ENCODE data around the gene LTB4R2. TPM values are rescaled to one million over a fixed set of nuclear protein-coding genes. Genes with fewer than 3 reads are reported as not detected.

The LTB4R2 gene
- total RNA-seq, 4 donors from 2014 or later: 4.4 to 81.5 (median 7.1) TPM

GRCh38 chr14:24339284-24340151 lies 29.6 kb downstream of the LTB4R2 start, which contains the start of gene RIPK3:
Gene RIPK3, minus strand, starts transcription at chr14:24339991. Its CDS starts 165 bp downstream, at chr14:24339826.
- Histone ChIP-seq H3K36me3 (peaks cover 0 to 4% (median 0%) of the 10 kb centered on the region in 4 donors), H3K4me1 (peaks cover 5 to 23% (median 10%) of the 10 kb centered on the region in 4 donors), H3K27ac (peak within 1 kb of the TSS; percentile 72 to 85 (median 78)), H3K9me3 (no peaks in the 10 kb centered on the region), H3K27me3 (peaks cover 10% of the 10 kb centered on the region), H3K4me3 (peak within 1 kb of the TSS; percentile 34 to 60 (median 52))
- in situ Hi-C loops (cut with MboI; ENCODE audit: low pct_ligation_motif_present in 1 of 4, low pct_unique_long_range_greater_than_20kb in 1 of 4, low sequenced_read_pairs in 3 of 4) (loop anchor here in 3 of 4 donors (5.0 to 25.0 kb wide), 3 partner anchors 93 to 98 kb away; partner anchors contain the start of genes CBLN3 (in 1 of the 3), KHNYN (in 1 of the 3) and SDR39U1 (in 1 of the 3)), intact Hi-C loops (cut with DNase I; ENCODE audit: low total_unique reads) (no loop called here)
- DNase-seq: peak; percentile 87
- peak; percentile 65 for TF ChIP-seq POLR2A (IDR thresholded peaks at IDR 0.05)
- TF ChIP-seq EP300 (IDR thresholded peaks at IDR 0.05; ENCODE audit: low read depth): no peak
- TF ChIP-seq CTCF (IDR thresholded peaks at IDR 0.05): peak in 1 of 5 experiments; percentile 15
- peak; percentile 39 to 50 (median 46) for TF ChIP-seq POLR2AphosphoS5 (IDR thresholded peaks at IDR 0.05)
- whole genome bisulfite sequencing, 2 donors (ENCODE audit: low coverage in 1 of 2): 0 to 13% methylated on average over 3 to 44 of the region's 51 CpGs

- intact Hi-C loops (cut with DNase I; ENCODE audit: low total_unique reads) (no loop called here), in situ Hi-C loops (cut with MboI; ENCODE audit: low pct_ligation_motif_present in 1 of 4, low pct_unique_long_range_greater_than_20kb in 1 of 4, low sequenced_read_pairs in 3 of 4) (loop anchor here in 1 of 4 donors (25.0 kb wide), 1 partner anchor 97 kb away; the partner anchor contains the start of genes CBLN3, KHNYN and SDR39U1)
- Histone ChIP-seq H3K27ac (no peak overlapping the region), H3K4me1 (peaks cover 0 to 15% (median 5%) of the 10 kb centered on the region in 4 donors), H3K4me3 (no peak overlapping the region), H3K9me3 (no peaks in the 10 kb centered on the region), H3K36me3 (peaks cover 0 to 4% (median 0%) of the 10 kb centered on the region in 4 donors), H3K27me3 (no peaks in the 10 kb centered on the region)
- no peak for TF ChIP-seq EP300 (IDR thresholded peaks at IDR 0.05; ENCODE audit: low read depth)
- no peak for TF ChIP-seq POLR2A (IDR thresholded peaks at IDR 0.05)
- TF ChIP-seq POLR2AphosphoS5 (IDR thresholded peaks at IDR 0.05): no peak
- DNase-seq: no peak
- 61% methylated on average over 1 of the region's 1 CpG; no CpG with 5 or more reads in 1 of the 2 donors for WGBS, 2 donors (ENCODE audit: low coverage in 1 of 2)
Observed at GRCh38 chr14:24340606-24341005, 30.7 kb downstream of the LTB4R2 start.

GRCh38 chr14:24342889-24343288 lies 32.9 kb downstream of the LTB4R2 start:
- TF ChIP-seq EP300 (IDR thresholded peaks at IDR 0.05; ENCODE audit: low read depth) (no peak), CTCF (IDR thresholded peaks at IDR 0.05) (no peak), POLR2AphosphoS5 (IDR thresholded peaks at IDR 0.05) (no peak), POLR2A (IDR thresholded peaks at IDR 0.05) (no peak)
- H3K36me3 ChIP-seq: no peaks in the 10 kb centered on the region
- DNase-seq: no peak
- in situ Hi-C loops (cut with MboI; ENCODE audit: low pct_ligation_motif_present in 1 of 4, low pct_unique_long_range_greater_than_20kb in 1 of 4, low sequenced_read_pairs in 3 of 4) (loop anchor here in 1 of 4 donors (25.0 kb wide), 1 partner anchor 94 kb away; the partner anchor contains the start of genes CBLN3, KHNYN and SDR39U1), intact Hi-C loops (cut with DNase I; ENCODE audit: low total_unique reads) (no loop called here)
- H3K27me3 ChIP-seq: no peaks in the 10 kb centered on the region
- no peak overlapping the region for H3K4me3 ChIP-seq
- H3K9me3 ChIP-seq: no peaks in the 10 kb centered on the region
- peaks cover 0 to 15% (median 5%) of the 10 kb centered on the region in 4 donors for H3K4me1 ChIP-seq
- 83 to 85% methylated on average over 4 of the region's 4 CpGs for WGBS, 2 donors (ENCODE audit: low coverage in 1 of 2)
- no peak overlapping the region for H3K27ac ChIP-seq

- intact Hi-C loops (cut with DNase I; ENCODE audit: low total_unique reads): no loop called here
- in situ Hi-C loops (cut with MboI; ENCODE audit: low pct_ligation_motif_present in 1 of 4, low pct_unique_long_range_greater_than_20kb in 1 of 4, low sequenced_read_pairs in 3 of 4): loop anchor here in 1 of 4 donors (25.0 kb wide), 1 partner anchor 93 kb away; the partner anchor contains the start of genes CBLN3, KHNYN and SDR39U1
- H3K4me1 ChIP-seq: peaks cover 0 to 6% (median 1%) of the 10 kb centered on the region in 4 donors
- no peaks in the 10 kb centered on the region for H3K36me3 ChIP-seq
- no peaks in the 10 kb centered on the region for H3K9me3 ChIP-seq
- DNase-seq: no peak
- no peaks in the 10 kb centered on the region for H3K27me3 ChIP-seq
- H3K4me3 ChIP-seq: no peak overlapping the region
- WGBS, 2 donors (ENCODE audit: low coverage in 1 of 2): 67 to 69% methylated on average over 3 to 7 of the region's 7 CpGs
- no peak overlapping the region for H3K27ac ChIP-seq
- TF ChIP-seq POLR2A (IDR thresholded peaks at IDR 0.05): no peak
- TF ChIP-seq EP300 (IDR thresholded peaks at IDR 0.05; ENCODE audit: low read depth): no peak
- no peak for TF ChIP-seq POLR2AphosphoS5 (IDR thresholded peaks at IDR 0.05)
- no peak for TF ChIP-seq CTCF (IDR thresholded peaks at IDR 0.05)
Observed at GRCh38 chr14:24343795-24344660, 34.1 kb downstream of the LTB4R2 start.
